ENCODE results near the gene DISC1. TPM values are rescaled to one million over a fixed set of nuclear protein-coding genes. Genes with fewer than 3 reads are reported as not detected.
"Not testable (repeated sequence)": the region's sequence is repeated elsewhere in the genome, so short reads cannot be mapped to it uniquely, and the experiment has no call there.

The DISC1 gene
- total RNA-seq, 2 experiments from 2014 or later, result 17.5 to 18.0 TPM

DNA sequence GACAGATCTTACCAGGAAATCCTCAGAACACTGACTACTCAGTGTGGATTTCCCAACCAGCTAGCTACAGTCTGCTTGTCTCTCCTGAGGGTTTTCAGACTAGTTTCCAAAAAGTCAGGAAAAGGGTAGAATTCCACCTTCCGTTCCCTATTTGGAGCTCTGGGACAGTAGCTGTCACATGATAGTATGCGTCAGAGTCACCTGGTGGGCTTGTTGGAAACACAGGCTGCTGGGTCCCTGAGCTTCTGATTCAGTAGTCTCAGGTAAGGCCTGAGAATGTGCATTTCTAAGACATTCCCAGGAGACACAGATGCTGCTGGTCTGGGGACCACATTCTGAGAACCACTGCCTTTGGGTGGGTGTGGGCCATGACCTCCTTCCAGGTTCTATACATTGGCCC, 272.5 kb downstream of the DISC1 start:
- ChIA-PET POLR2A (no interaction called here), CTCF (interaction anchor here (1.5 kb wide), 1 partner anchor 33 kb away, joined by 3 read pairs; no protein-coding TSS in a partner anchor)
- no peaks in the 10 kb centered on the region for H3K27me3 Mint-ChIP-seq
- no peak overlapping the region for H3K4me3 Mint-ChIP-seq
- no peak for DNase-seq
- peaks cover 3% of the 10 kb centered on the region for H3K36me3 Mint-ChIP-seq (ENCODE audit: low read depth)
- no peak overlapping the region for H3K27ac Mint-ChIP-seq
- H3K9me3 Mint-ChIP-seq, result no peaks in the 10 kb centered on the region
- peaks cover 2% of the 10 kb centered on the region for H3K4me1 Mint-ChIP-seq

DNA sequence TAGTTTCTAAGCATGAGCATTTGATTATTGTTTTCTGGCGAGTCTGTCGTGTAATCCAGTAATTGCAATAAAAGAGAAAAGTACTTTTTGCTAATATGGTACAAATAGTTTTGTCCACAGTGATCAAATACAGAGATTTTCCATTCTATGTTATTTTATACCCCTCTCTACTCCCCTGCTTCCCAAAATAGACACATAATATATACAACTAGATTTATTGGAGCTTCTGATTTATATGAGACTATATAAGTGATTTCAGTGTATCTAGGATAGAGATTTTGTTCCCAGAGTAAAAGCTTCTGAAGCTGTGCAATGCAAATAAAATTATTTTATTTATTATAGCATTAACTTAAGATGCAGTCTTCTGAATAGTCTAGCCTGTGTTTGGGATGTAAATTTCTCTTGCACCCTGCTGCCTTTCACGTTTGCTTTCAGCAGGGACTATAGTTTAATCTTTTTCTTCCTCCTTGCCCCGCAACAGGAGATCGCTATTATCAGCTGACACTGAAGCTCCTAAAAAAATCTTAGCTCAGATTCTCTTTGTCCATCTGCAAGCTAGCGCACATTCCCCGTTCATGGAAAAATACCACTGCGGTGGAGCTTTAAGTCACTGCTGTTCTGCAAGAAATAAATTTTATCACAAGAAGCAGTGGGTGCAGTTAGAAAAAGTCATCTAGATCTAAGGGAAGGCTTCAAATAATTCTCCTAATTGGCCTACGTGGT, 273.3 kb downstream of the DISC1 start:
- DNase-seq, result no peak
- no peaks in the 10 kb centered on the region for H3K9me3 Mint-ChIP-seq
- H3K4me1 Mint-ChIP-seq, result peaks cover 2% of the 10 kb centered on the region
- H3K27ac Mint-ChIP-seq, result no peak overlapping the region
- CTCF ChIA-PET, result interaction anchor here (0.8 to 1.6 kb wide), 2 partner anchors 32 to 34 kb away, joined by 3 read pairs; no protein-coding TSS in a partner anchor
- no peak overlapping the region for H3K4me3 Mint-ChIP-seq
- H3K27me3 Mint-ChIP-seq, result no peaks in the 10 kb centered on the region
- POLR2A ChIA-PET, result no interaction called here
- H3K36me3 Mint-ChIP-seq (ENCODE audit: low read depth), result peaks cover 3% of the 10 kb centered on the region

DNA sequence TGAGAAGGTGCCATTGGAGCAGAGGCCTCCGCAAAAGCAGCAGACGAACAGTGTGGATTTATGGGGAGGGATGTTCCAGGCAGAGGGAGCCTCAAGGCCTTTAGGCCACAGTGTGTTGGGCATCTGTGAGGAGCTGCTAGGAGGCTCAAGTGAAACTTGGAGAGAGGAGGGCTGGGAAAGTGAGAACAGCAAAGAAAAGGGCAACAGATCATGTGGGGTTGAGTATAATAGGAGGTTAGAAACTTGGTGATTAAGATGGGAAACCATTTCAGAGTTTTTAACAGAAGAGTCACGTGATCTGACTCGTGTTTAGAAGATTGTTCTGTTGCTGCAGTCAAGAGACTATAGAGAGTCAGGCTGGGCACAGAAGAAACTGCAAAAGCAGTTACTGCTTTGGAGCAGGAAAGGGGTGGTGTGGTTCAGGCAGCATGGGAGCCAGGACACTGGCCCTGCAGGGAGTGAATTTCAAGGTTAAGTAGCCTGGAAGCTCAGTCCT, 277.0 kb downstream of the DISC1 start:
- no peaks in the 10 kb centered on the region for H3K27me3 Mint-ChIP-seq
- no peak overlapping the region for H3K4me3 Mint-ChIP-seq
- POLR2A ChIA-PET, result no interaction called here
- CTCF ChIA-PET, result no interaction called here
- no peaks in the 10 kb centered on the region for H3K9me3 Mint-ChIP-seq
- no peak overlapping the region for H3K27ac Mint-ChIP-seq
- DNase-seq, result no peak
- H3K36me3 Mint-ChIP-seq (ENCODE audit: low read depth), result no peaks in the 10 kb centered on the region
- peaks cover 2% of the 10 kb centered on the region for H3K4me1 Mint-ChIP-seq

GRCh38 chr1:231907310-231907709, 280.7 kb downstream of the DISC1 start:
- DNase-seq; H3K4me3 Mint-ChIP-seq; CTCF ChIA-PET; H3K4me1 Mint-ChIP-seq; POLR2A ChIA-PET; H3K27ac Mint-ChIP-seq; H3K27me3 Mint-ChIP-seq; H3K36me3 Mint-ChIP-seq (ENCODE audit: low read depth); H3K9me3 Mint-ChIP-seq: not testable (repeated sequence)

GRCh38 chr1:231913493-231913892, 286.9 kb downstream of the DISC1 start:
- ChIA-PET POLR2A (no interaction called here), CTCF (interaction anchor here (1.1 to 1.6 kb wide), 2 partner anchors 15 to 46 kb away, joined by 3 read pairs; no protein-coding TSS in a partner anchor)
- Mint-ChIP-seq H3K27me3 (peaks cover 3% of the 10 kb centered on the region), H3K4me1 (peaks cover 37% of the 10 kb centered on the region), H3K36me3 (ENCODE audit: low read depth) (peaks cover 15% of the 10 kb centered on the region), H3K4me3 (no peak overlapping the region), H3K27ac (no peak overlapping the region), H3K9me3 (peaks cover 7% of the 10 kb centered on the region)
- no peak for DNase-seq

DNA sequence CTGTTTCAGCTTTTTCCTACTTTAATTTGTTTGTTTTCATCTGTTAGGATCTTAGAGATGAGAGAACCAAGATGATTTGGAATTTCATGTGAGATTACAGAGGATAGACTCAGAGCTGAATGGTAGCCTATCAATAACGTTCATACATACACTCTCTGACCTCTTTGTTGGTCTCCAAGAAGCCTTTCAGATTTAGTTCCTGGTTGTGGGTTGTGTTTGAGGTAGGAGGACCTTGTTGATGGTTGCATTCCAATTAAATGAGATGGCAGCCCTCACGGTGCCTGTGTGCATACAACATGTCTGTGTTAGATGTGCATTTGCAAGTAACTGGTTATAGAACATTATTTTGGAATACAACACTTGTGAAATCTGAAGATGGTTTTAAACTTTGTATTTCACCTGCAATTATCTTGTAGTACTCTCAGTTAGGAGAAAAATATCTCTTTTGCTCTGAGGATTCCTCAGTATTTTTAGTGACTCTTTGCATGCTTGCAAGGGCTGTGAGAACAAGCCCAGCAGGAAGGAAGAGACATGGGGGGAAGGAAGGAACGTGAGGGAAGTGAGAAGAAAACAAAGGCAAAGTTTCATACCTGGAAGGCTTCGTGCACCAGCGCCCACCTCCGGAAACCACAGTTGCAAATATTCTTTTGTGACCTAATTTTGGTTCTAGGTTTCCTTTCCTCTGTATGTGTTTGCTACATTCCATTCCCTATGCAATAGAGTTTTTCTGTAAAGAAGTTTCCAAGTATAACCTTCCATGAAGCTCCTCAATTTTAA, 291.8 kb downstream of the DISC1 start:
- Mint-ChIP-seq H3K36me3 (ENCODE audit: low read depth) (peaks cover 5% of the 10 kb centered on the region), H3K4me1 (peaks cover 59% of the 10 kb centered on the region), H3K4me3 (peak overlapping the region; percentile 39), H3K27me3 (peaks cover 1% of the 10 kb centered on the region), H3K27ac (peak overlapping the region; percentile 67), H3K9me3 (no peaks in the 10 kb centered on the region)
- peak; percentile 56 for DNase-seq
- ChIA-PET CTCF (interaction anchor here (1.0 to 2.0 kb wide), 3 partner anchors 13 to 51 kb away, joined by 3 to 8 read pairs (median 4); no protein-coding TSS in a partner anchor), POLR2A (interaction anchor here (1.1 to 1.5 kb wide), 3 partner anchors 14 to 56 kb away, joined by 4 to 5 read pairs (median 5); no protein-coding TSS in a partner anchor)

- ChIA-PET CTCF (interaction anchor here (1.0 to 2.0 kb wide), 3 partner anchors 12 to 52 kb away, joined by 3 to 8 read pairs (median 4); no protein-coding TSS in a partner anchor), POLR2A (interaction anchor here (0.9 to 1.5 kb wide), 4 partner anchors 13 to 55 kb away, joined by 3 to 5 read pairs (median 4); no protein-coding TSS in a partner anchor)
- Mint-ChIP-seq H3K4me3 (peak overlapping the region; percentile 39), H3K4me1 (peaks cover 62% of the 10 kb centered on the region), H3K27ac (peak overlapping the region; percentile 67), H3K27me3 (peaks cover 4% of the 10 kb centered on the region), H3K36me3 (ENCODE audit: low read depth) (peaks cover 3% of the 10 kb centered on the region), H3K9me3 (no peaks in the 10 kb centered on the region)
- no peak for DNase-seq
Observed at GRCh38 chr1:231919239-231919885, 292.8 kb downstream of the DISC1 start.

DNA sequence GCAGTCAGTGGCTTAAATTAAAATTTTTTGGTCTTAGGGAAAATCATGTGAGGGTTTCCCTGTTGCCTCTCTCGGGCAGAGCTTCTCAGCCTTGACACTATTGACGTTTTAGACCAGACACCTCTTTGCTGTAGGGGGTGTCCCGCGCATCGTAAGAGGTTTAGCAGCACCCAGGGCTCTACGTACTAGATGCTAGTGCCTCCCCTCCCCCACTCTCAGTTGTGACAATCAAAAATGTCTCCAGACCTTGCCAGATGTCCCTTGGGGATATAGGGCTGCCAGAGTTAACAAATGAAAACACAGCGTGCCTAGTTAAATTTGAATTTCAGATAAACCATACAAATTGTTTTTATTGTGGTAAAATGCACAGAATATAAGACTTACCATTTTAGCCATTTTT, 293.3 kb downstream of the DISC1 start:
- Mint-ChIP-seq H3K27me3 (peaks cover 4% of the 10 kb centered on the region), H3K27ac (peak overlapping the region; percentile 67), H3K4me3 (no peak overlapping the region), H3K9me3 (no peaks in the 10 kb centered on the region), H3K36me3 (ENCODE audit: low read depth) (peaks cover 3% of the 10 kb centered on the region), H3K4me1 (peaks cover 58% of the 10 kb centered on the region)
- ChIA-PET CTCF (interaction anchor here (1.2 to 2.0 kb wide), 2 partner anchors 11 to 52 kb away, joined by 3 to 8 read pairs; no protein-coding TSS in a partner anchor), POLR2A (interaction anchor here (0.9 to 1.5 kb wide), 4 partner anchors 13 to 54 kb away, joined by 3 to 5 read pairs (median 4); no protein-coding TSS in a partner anchor)
- DNase-seq, result no peak

DNA sequence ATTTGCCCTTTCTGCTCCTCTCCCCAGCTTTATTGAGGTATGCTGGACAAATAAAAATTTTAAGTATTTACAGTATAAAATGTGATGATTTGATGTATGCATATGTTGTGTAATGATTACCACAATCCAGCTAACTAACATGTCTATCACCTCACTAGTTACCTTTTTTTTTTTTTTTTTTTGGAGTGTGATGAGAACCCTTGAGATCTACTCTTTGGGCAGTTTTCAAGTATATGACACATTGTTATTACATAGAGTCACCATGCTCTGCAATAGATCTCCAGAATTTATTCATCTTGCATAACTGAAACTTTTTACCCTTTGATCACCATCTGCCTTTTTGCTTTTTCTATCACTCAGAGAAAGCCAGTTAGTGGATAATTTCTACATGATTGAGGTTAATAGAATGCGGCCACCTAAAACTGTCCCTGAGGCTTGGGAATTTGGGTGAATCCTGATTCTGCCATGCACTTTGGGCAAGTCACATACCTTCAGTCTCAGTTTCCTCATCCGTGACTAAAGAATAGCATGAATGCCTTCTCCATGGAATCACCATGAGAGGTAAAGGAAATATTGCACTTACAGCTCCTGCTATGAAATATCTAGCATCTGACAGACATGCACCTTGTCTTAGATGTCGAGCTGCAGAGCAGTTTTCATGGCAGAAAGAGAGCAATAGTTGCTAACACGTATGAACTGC, 295.2 kb downstream of the DISC1 start:
- POLR2A ChIA-PET, result interaction anchor here (0.6 kb wide), 1 partner anchor 10 kb away, joined by 3 read pairs; no protein-coding TSS in a partner anchor
- no peaks in the 10 kb centered on the region for H3K36me3 Mint-ChIP-seq (ENCODE audit: low read depth)
- peaks cover 4% of the 10 kb centered on the region for H3K27me3 Mint-ChIP-seq
- H3K9me3 Mint-ChIP-seq, result no peaks in the 10 kb centered on the region
- no peak for DNase-seq
- no peak overlapping the region for H3K27ac Mint-ChIP-seq
- peaks cover 44% of the 10 kb centered on the region for H3K4me1 Mint-ChIP-seq
- CTCF ChIA-PET, result no interaction called here
- no peak overlapping the region for H3K4me3 Mint-ChIP-seq

GRCh38 chr1:231923491-231924041, 297.0 kb downstream of the DISC1 start:
- Mint-ChIP-seq H3K4me3 (no peak overlapping the region), H3K36me3 (ENCODE audit: low read depth) (no peaks in the 10 kb centered on the region), H3K4me1 (peaks cover 27% of the 10 kb centered on the region), H3K27me3 (peaks cover 4% of the 10 kb centered on the region), H3K27ac (no peak overlapping the region), H3K9me3 (no peaks in the 10 kb centered on the region)
- ChIA-PET POLR2A (no interaction called here), CTCF (interaction anchor here (1.1 kb wide), 1 partner anchor 9 kb away, joined by 5 read pairs; no protein-coding TSS in a partner anchor)
- no peak for DNase-seq

GRCh38 chr1:231924180-231924579, 297.6 kb downstream of the DISC1 start:
- Mint-ChIP-seq H3K9me3 (no peaks in the 10 kb centered on the region), H3K4me3 (no peak overlapping the region), H3K4me1 (peaks cover 21% of the 10 kb centered on the region), H3K27ac (no peak overlapping the region), H3K27me3 (peaks cover 5% of the 10 kb centered on the region), H3K36me3 (ENCODE audit: low read depth) (no peaks in the 10 kb centered on the region)
- DNase-seq, result no peak
- POLR2A ChIA-PET, result no interaction called here
- CTCF ChIA-PET, result no interaction called here

DNA sequence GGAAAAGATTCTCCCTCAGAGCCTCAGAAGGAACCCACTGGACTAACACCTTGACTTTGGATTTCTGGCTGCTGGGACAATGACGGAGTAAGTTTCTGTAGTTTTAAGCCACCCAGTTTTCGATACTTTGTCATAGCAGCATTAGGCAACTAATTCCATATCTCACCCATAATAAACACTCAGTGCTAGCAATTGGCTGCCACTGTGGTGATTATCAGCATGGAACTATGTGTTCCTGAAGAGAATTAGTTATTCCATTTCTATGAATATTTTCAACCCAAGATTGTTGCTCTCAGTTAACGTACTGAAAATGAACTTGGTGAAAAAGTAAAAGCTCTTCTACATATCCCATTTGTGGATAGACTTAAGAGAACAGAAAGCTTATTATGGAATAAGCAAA, 299.3 kb downstream of the DISC1 start:
- POLR2A ChIA-PET, result interaction anchor here (0.6 kb wide), 1 partner anchor 58 kb away, joined by 3 read pairs; no protein-coding TSS in a partner anchor
- Mint-ChIP-seq H3K27me3 (peaks cover 5% of the 10 kb centered on the region), H3K4me3 (no peak overlapping the region), H3K27ac (no peak overlapping the region), H3K9me3 (no peaks in the 10 kb centered on the region), H3K4me1 (peaks cover 7% of the 10 kb centered on the region), H3K36me3 (ENCODE audit: low read depth) (no peaks in the 10 kb centered on the region)
- CTCF ChIA-PET, result no interaction called here
- DNase-seq, result no peak

Measured in activated CD4-positive, alpha-beta memory T cell treated with anti-CD3 and anti-CD28 coated beads, Interleukin-2, amount 10 ng/mL, durations not matched to agents 7 days and 5 days (primary cell).